Activated T-cell treated with anti-CD3 and anti-CD28 coated beads, Interleukin-2, amount 50 U/mL, for 24 hours (primary cell): ENCODE measurements around the gene UCHL1.

ENCODE experiments used
- DNase-seq: peaks from one replicate; pipeline ENCODE4 v3.0.0-alpha.2; 2020
- H3K27ac Mint-ChIP-seq: 2 replicates; pipeline ENCODE4 v1.8.0; 2020; ENCODE audit warnings: mild to moderate bottlenecking, mixed read lengths
- H3K27me3 Mint-ChIP-seq: 2 replicates; pipeline ENCODE4 v1.8.0; 2020; ENCODE audit warnings: mixed read lengths
- H3K36me3 Mint-ChIP-seq: 2 replicates; pipeline ENCODE4 v1.8.0; 2020; ENCODE audit warnings: low read depth, mixed read lengths
- H3K4me1 Mint-ChIP-seq: 2 replicates; pipeline ENCODE4 v1.8.0; 2020; ENCODE audit warnings: low read depth, mixed read lengths
- H3K4me3 Mint-ChIP-seq: 2 replicates; pipeline ENCODE4 v1.8.0; 2020; ENCODE audit warnings: mild to moderate bottlenecking, moderate library complexity, mixed read lengths
- H3K9me3 Mint-ChIP-seq: 2 replicates; pipeline ENCODE4 v1.8.0; 2020; ENCODE audit warnings: mixed read lengths

The UCHL1 gene

GRCh38 chr4:41218703-41219102 is 38.0 kb upstream of the UCHL1 start:
- H3K27ac Mint-ChIP-seq: no peak overlapping the region
- H3K4me3 Mint-ChIP-seq: no peak overlapping the region
- peaks cover 63% of the 10 kb centered on the region for H3K27me3 Mint-ChIP-seq
- no peaks in the 10 kb centered on the region for H3K9me3 Mint-ChIP-seq
- no peaks in the 10 kb centered on the region for H3K36me3 Mint-ChIP-seq
- peaks cover 19% of the 10 kb centered on the region for H3K4me1 Mint-ChIP-seq
- DNase-seq: no peak

GRCh38 chr4:41219421-41219950 is 37.2 kb upstream of the UCHL1 start:
- no peaks in the 10 kb centered on the region for H3K9me3 Mint-ChIP-seq
- peaks cover 59% of the 10 kb centered on the region for H3K27me3 Mint-ChIP-seq

GRCh38 chr4:41221850-41222645 is 34.7 kb upstream of the UCHL1 start:
- H3K27ac Mint-ChIP-seq: no peak overlapping the region
- peaks cover under 1% of the 10 kb centered on the region for H3K4me1 Mint-ChIP-seq
- H3K4me3 Mint-ChIP-seq: no peak overlapping the region
- H3K27me3 Mint-ChIP-seq: peaks cover 37% of the 10 kb centered on the region
- H3K9me3 Mint-ChIP-seq: no peaks in the 10 kb centered on the region
- no peak for DNase-seq
- H3K36me3 Mint-ChIP-seq: no peaks in the 10 kb centered on the region

More at GRCh38 chr4:41219421-41219950, 37.2 kb upstream of the UCHL1 start:
- Mint-ChIP-seq H3K4me1 (peaks cover 16% of the 10 kb centered on the region), H3K27ac (no peak overlapping the region), H3K36me3 (no peaks in the 10 kb centered on the region), H3K4me3 (no peak overlapping the region)
- DNase-seq: no peak

GRCh38 chr4:41227902-41228301 is 28.8 kb upstream of the UCHL1 start:
- H3K9me3 Mint-ChIP-seq: no peaks in the 10 kb centered on the region
- H3K36me3 Mint-ChIP-seq: no peaks in the 10 kb centered on the region
- no peak overlapping the region for H3K27ac Mint-ChIP-seq
- H3K4me3 Mint-ChIP-seq: no peak overlapping the region
- DNase-seq: no peak
- H3K4me1 Mint-ChIP-seq: no peaks in the 10 kb centered on the region
- peaks cover 10% of the 10 kb centered on the region for H3K27me3 Mint-ChIP-seq

GRCh38 chr4:41232406-41232805 is 24.3 kb upstream of the UCHL1 start:
- Mint-ChIP-seq H3K4me1 (no peaks in the 10 kb centered on the region), H3K27ac (no peak overlapping the region), H3K36me3 (no peaks in the 10 kb centered on the region), H3K4me3 (no peak overlapping the region), H3K27me3 (peaks cover 6% of the 10 kb centered on the region), H3K9me3 (no peaks in the 10 kb centered on the region)
- DNase-seq: no peak

GRCh38 chr4:41232856-41233255 is 23.9 kb upstream of the UCHL1 start:
- Mint-ChIP-seq H3K9me3 (no peaks in the 10 kb centered on the region), H3K4me1 (no peaks in the 10 kb centered on the region), H3K27ac (no peak overlapping the region), H3K36me3 (no peaks in the 10 kb centered on the region), H3K4me3 (no peak overlapping the region), H3K27me3 (peaks cover 6% of the 10 kb centered on the region)
- DNase-seq: no peak

GRCh38 chr4:41236032-41236431 is 20.7 kb upstream of the UCHL1 start:
- Mint-ChIP-seq H3K27me3 (no peaks in the 10 kb centered on the region), H3K27ac (no peak overlapping the region), H3K36me3 (no peaks in the 10 kb centered on the region), H3K9me3 (no peaks in the 10 kb centered on the region), H3K4me1 (no peaks in the 10 kb centered on the region), H3K4me3 (no peak overlapping the region)
- DNase-seq: no peak

GRCh38 chr4:41236508-41236907 is 20.2 kb upstream of the UCHL1 start:
- no peaks in the 10 kb centered on the region for H3K36me3 Mint-ChIP-seq
- H3K4me1 Mint-ChIP-seq: no peaks in the 10 kb centered on the region
- H3K9me3 Mint-ChIP-seq: no peaks in the 10 kb centered on the region
- H3K27me3 Mint-ChIP-seq: no peaks in the 10 kb centered on the region
- DNase-seq: no peak
- no peak overlapping the region for H3K27ac Mint-ChIP-seq
- H3K4me3 Mint-ChIP-seq: no peak overlapping the region

- Mint-ChIP-seq H3K27ac (no peak overlapping the region), H3K9me3 (no peaks in the 10 kb centered on the region), H3K4me3 (no peak overlapping the region), H3K36me3 (no peaks in the 10 kb centered on the region), H3K27me3 (peaks cover 11% of the 10 kb centered on the region), H3K4me1 (no peaks in the 10 kb centered on the region)
- no peak for DNase-seq
Observed at GRCh38 chr4:41241919-41242318, 14.8 kb upstream of the UCHL1 start.

GRCh38 chr4:41245983-41246382 is 10.7 kb upstream of the UCHL1 start:
- H3K4me1 Mint-ChIP-seq: no peaks in the 10 kb centered on the region

GRCh38 chr4:41256131-41256739 is 493 bp upstream of the UCHL1 start:
- peaks cover 70% of the 10 kb centered on the region for H3K27me3 Mint-ChIP-seq
- H3K4me3 Mint-ChIP-seq: peak overlapping the region; percentile 33
- H3K27ac Mint-ChIP-seq: no peak overlapping the region
- H3K9me3 Mint-ChIP-seq: peaks cover 1% of the 10 kb centered on the region
- H3K36me3 Mint-ChIP-seq: no peaks in the 10 kb centered on the region
- peaks cover 7% of the 10 kb centered on the region for H3K4me1 Mint-ChIP-seq
- DNase-seq: no peak

More at GRCh38 chr4:41245983-41246382, 10.7 kb upstream of the UCHL1 start:
- DNase-seq: no peak
- Mint-ChIP-seq H3K9me3 (no peaks in the 10 kb centered on the region), H3K4me3 (no peak overlapping the region), H3K36me3 (no peaks in the 10 kb centered on the region), H3K27me3 (peaks cover 21% of the 10 kb centered on the region), H3K27ac (no peak overlapping the region)

GRCh38 chr4:41257257-41257901 is 651 bp downstream of the UCHL1 start:
- peak; percentile 48 for DNase-seq
- Mint-ChIP-seq H3K4me1 (peaks cover 7% of the 10 kb centered on the region), H3K27me3 (peaks cover 70% of the 10 kb centered on the region), H3K27ac (no peak overlapping the region), H3K4me3 (peak overlapping the region; percentile 58), H3K36me3 (no peaks in the 10 kb centered on the region), H3K9me3 (no peaks in the 10 kb centered on the region)

- H3K27ac Mint-ChIP-seq: peak overlapping the region; percentile 33
- peaks cover 67% of the 10 kb centered on the region for H3K27me3 Mint-ChIP-seq
- H3K9me3 Mint-ChIP-seq: no peaks in the 10 kb centered on the region
- no peak for DNase-seq
- peaks cover 7% of the 10 kb centered on the region for H3K4me1 Mint-ChIP-seq
- peak overlapping the region; percentile 58 for H3K4me3 Mint-ChIP-seq
- H3K36me3 Mint-ChIP-seq: no peaks in the 10 kb centered on the region
Observed at GRCh38 chr4:41257906-41258305, 1.2 kb downstream of the UCHL1 start.

GRCh38 chr4:41258783-41259182 is 2.1 kb downstream of the UCHL1 start:
- Mint-ChIP-seq H3K4me1 (peaks cover 7% of the 10 kb centered on the region), H3K36me3 (no peaks in the 10 kb centered on the region), H3K27ac (no peak overlapping the region), H3K9me3 (no peaks in the 10 kb centered on the region), H3K27me3 (peaks cover 71% of the 10 kb centered on the region), H3K4me3 (no peak overlapping the region)
- DNase-seq: no peak
